ENCODE data around the gene TRABD2B. TPM values are rescaled to one million over a fixed set of nuclear protein-coding genes. Genes with fewer than 3 reads are reported as not detected.

Gene TRABD2B
- total and polyA plus RNA-seq, 8 donors, result 1.6 to 3.8 (median 3.0) TPM

- H3K4me1 ChIP-seq, result peaks cover 0 to 3% (median 0%) of the 10 kb centered on the region in 3 donors
- intact Hi-C loops (cut with DNase I), result no loop called here
- no peaks in the 10 kb centered on the region for H3K9me3 ChIP-seq
- no peaks in the 10 kb centered on the region for H3K27me3 ChIP-seq
- FAIRE-seq, result no peak
- H3K27ac ChIP-seq, result no peak overlapping the region
- no peak for ATAC-seq
- TF ChIP-seq CTCF (IDR thresholded peaks at IDR 0.05), result no peak
- 57 to 63% methylated on average over 11 of the region's 11 CpGs for WGBS, 2 donors
- no peak for DNase-seq
- H3K4me3 ChIP-seq, result peak overlapping the region in 1 of 4 donors; percentile 6
- no peaks in the 10 kb centered on the region for H3K36me3 ChIP-seq
These were observed 4.3 kb downstream of the TRABD2B start for GRCh38 chr1:47992720-47993415.

- TF ChIP-seq CTCF (IDR thresholded peaks at IDR 0.05), result no peak
- no peak for ATAC-seq
- intact Hi-C loops (cut with DNase I), result no loop called here
- 82 to 87% methylated on average over 5 of the region's 5 CpGs for WGBS, 2 donors
- Histone ChIP-seq H3K36me3 (no peaks in the 10 kb centered on the region), H3K27ac (no peak overlapping the region), H3K4me1 (no peaks in the 10 kb centered on the region), H3K27me3 (no peaks in the 10 kb centered on the region), H3K4me3 (no peak overlapping the region), H3K9me3 (no peaks in the 10 kb centered on the region)
- no peak for DNase-seq
- no peak for FAIRE-seq
These were observed 5.5 kb downstream of the TRABD2B start for GRCh38 chr1:47991673-47992072.

- no peak overlapping the region for H3K4me3 ChIP-seq
- TF ChIP-seq CTCF (IDR thresholded peaks at IDR 0.05), result no peak
- no peaks in the 10 kb centered on the region for H3K36me3 ChIP-seq
- 55 to 57% methylated on average over 5 of the region's 5 CpGs for WGBS, 2 donors
- no peaks in the 10 kb centered on the region for H3K4me1 ChIP-seq
- ATAC-seq (no peak), DNase-seq (no peak), FAIRE-seq (no peak)
- H3K27ac ChIP-seq, result no peak overlapping the region
- intact Hi-C loops (cut with DNase I), result no loop called here
- no peaks in the 10 kb centered on the region for H3K27me3 ChIP-seq
- H3K9me3 ChIP-seq, result no peaks in the 10 kb centered on the region
These were observed 6.0 kb downstream of the TRABD2B start for GRCh38 chr1:47991187-47991586.

- intact Hi-C loops (cut with DNase I), result no loop called here
- H3K4me1 ChIP-seq, result no peaks in the 10 kb centered on the region
- ATAC-seq (no peak), FAIRE-seq (no peak), DNase-seq (no peak)
- WGBS, 2 donors, result 80 to 81% methylated on average over 4 of the region's 4 CpGs
- no peak overlapping the region for H3K4me3 ChIP-seq
- H3K27ac ChIP-seq, result no peak overlapping the region
- TF ChIP-seq CTCF (IDR thresholded peaks at IDR 0.05), result no peak
- H3K27me3 ChIP-seq, result no peaks in the 10 kb centered on the region
- H3K9me3 ChIP-seq, result no peaks in the 10 kb centered on the region
- no peaks in the 10 kb centered on the region for H3K36me3 ChIP-seq
These were observed 6.9 kb downstream of the TRABD2B start for GRCh38 chr1:47990286-47990685.

- no peak overlapping the region for H3K27ac ChIP-seq
- no peak for FAIRE-seq
These were observed 9.6 kb downstream of the TRABD2B start for GRCh38 chr1:47987601-47988000.

More at GRCh38 chr1:47987601-47988000, 9.6 kb downstream of the TRABD2B start:
- Histone ChIP-seq H3K4me3 (no peak overlapping the region), H3K36me3 (no peaks in the 10 kb centered on the region), H3K27me3 (no peaks in the 10 kb centered on the region), H3K4me1 (peaks cover 0 to 3% (median 0%) of the 10 kb centered on the region in 3 donors), H3K9me3 (no peaks in the 10 kb centered on the region)
- TF ChIP-seq CTCF (IDR thresholded peaks at IDR 0.05), result no peak
- 81 to 88% methylated on average over 11 of the region's 11 CpGs for WGBS, 2 donors
- intact Hi-C loops (cut with DNase I), result no loop called here
- no peak for ATAC-seq
- no peak for DNase-seq
